HL-60 (cell line): ENCODE data around the gene TMEM143.

ENCODE experiments used
- CTCF ChIP-seq: IDR thresholded peaks from one replicate; pipeline ENCODE4 v1.5.1; 2011; ENCODE audit warnings: low read length, control low read depth, inconsistent platforms; ENCODE audit not compliant: insufficient read depth
- GABPA ChIP-seq: IDR thresholded peaks from 2 replicates; pipeline ENCODE4 v1.6.1; 2012; ENCODE audit warnings: low read depth
- POLR2AphosphoS5 ChIP-seq: IDR thresholded peaks from 2 replicates; pipeline ENCODE4 v1.6.1; 2012; ENCODE audit warnings: low read depth

GRCh38 chr19:48379058-48379457, 15.3 kb upstream of the TMEM143 start:
- TF ChIP-seq POLR2AphosphoS5 = no peak
- TF ChIP-seq CTCF = no peak
- no peak for TF ChIP-seq GABPA
